Measurements from ENCODE around the gene TENM4.

DNA sequence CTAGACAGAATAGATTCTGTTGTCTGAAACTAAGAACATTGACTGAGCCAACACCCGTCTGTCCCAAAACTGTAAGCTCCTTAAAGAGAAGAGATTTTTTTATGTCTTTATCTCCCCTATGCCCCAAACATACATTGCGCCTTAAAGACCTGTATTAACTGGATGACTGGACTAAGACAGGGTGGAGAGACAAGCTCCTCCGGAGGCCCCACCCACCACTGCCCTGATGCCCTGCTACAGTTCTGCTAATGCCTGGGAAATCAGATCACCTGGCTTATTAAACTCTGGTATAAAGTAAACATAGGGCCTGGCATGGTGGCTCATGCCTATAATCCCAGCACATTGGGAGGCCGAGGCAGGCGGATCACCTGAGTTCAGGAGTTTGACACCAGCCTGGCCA, 203.7 kb downstream of the TENM4 start:
- TF ChIP-seq ZBTB7A (tag by site-specific recombination; IDR thresholded peaks at IDR 0.05; ENCODE audit: low read depth) = no peak
- TF ChIP-seq, protein P1, sequence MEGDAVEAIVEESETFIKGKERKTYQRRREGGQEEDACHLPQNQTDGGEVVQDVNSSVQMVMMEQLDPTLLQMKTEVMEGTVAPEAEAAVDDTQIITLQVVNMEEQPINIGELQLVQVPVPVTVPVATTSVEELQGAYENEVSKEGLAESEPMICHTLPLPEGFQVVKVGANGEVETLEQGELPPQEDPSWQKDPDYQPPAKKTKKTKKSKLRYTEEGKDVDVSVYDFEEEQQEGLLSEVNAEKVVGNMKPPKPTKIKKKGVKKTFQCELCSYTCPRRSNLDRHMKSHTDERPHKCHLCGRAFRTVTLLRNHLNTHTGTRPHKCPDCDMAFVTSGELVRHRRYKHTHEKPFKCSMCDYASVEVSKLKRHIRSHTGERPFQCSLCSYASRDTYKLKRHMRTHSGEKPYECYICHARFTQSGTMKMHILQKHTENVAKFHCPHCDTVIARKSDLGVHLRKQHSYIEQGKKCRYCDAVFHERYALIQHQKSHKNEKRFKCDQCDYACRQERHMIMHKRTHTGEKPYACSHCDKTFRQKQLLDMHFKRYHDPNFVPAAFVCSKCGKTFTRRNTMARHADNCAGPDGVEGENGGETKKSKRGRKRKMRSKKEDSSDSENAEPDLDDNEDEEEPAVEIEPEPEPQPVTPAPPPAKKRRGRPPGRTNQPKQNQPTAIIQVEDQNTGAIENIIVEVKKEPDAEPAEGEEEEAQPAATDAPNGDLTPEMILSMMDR (tag by site-specific recombination; IDR thresholded peaks at IDR 0.05) = no peak
- no peak for TF ChIP-seq ZNF202 (tag by site-specific recombination; IDR thresholded peaks at IDR 0.05; ENCODE audit: borderline replicate concordance)
- TF ChIP-seq HOXC10 (CRISPR knock-in tag; IDR thresholded peaks at IDR 0.05) = no peak
- TF ChIP-seq ZNF302 (tag by site-specific recombination; IDR thresholded peaks at IDR 0.05; ENCODE audit: low read depth) = no peak
